ENCODE data around the gene MEF2B. TPM values are rescaled to one million over a fixed set of nuclear protein-coding genes. Genes with fewer than 3 reads are reported as not detected.

MEF2B gene
- total and polyA plus RNA-seq, 2 donors (not counting 1 experiment from before 2014, with no cell fraction given), result 0.33 to 0.35 TPM

- Histone ChIP-seq H3K27me3 (ENCODE audit: control insufficient read depth, insufficient read depth, low read length) (no peaks in the 10 kb centered on the region), H2AFZ (ENCODE audit: low read length) (no peak overlapping the region), H3K4me1 (ENCODE audit: control insufficient read depth, extremely low read depth, insufficient read depth, low read length) (no peaks in the 10 kb centered on the region), H3K79me2 (ENCODE audit: control insufficient read depth, insufficient read depth, low read length) (no peaks in the 10 kb centered on the region), H3K4me3 (replicated peaks in 1 of 4; ENCODE audit: control extremely low read depth in 1 of 4, insufficient read depth in 1 of 4, low read depth in 3 of 4, low read length in 4 of 4) (no peak overlapping the region), H3K4me2 (ENCODE audit: extremely low read depth, insufficient read depth, low read length) (no peak overlapping the region), H3K9ac (ENCODE audit: insufficient read depth, low read length) (no peak overlapping the region), H3K9me3 (ENCODE audit: control insufficient read depth, insufficient read depth, low read depth, low read length) (no peaks in the 10 kb centered on the region), H4K20me1 (ENCODE audit: control insufficient read depth, extremely low read depth, insufficient read depth, low read length) (no peaks in the 10 kb centered on the region), H3K27ac (ENCODE audit: insufficient read depth, low read length) (no peak overlapping the region), H3K36me3 (ENCODE audit: control insufficient read depth, insufficient read depth, low read length) (no peaks in the 10 kb centered on the region)
- DNase-seq (ENCODE audit: low read depth in 2 of 2), result no peak
- no peak for TF ChIP-seq CTCF (conservative IDR thresholded peaks at IDR 0.05 in 1 of 2, IDR thresholded peaks at IDR 0.05 in 1 of 2; ENCODE audit: low read depth in 1 of 2, low read length in 2 of 2)
- TF ChIP-seq EZH2 (IDR thresholded peaks at IDR 0.05; ENCODE audit: low read length, missing control alignments), result no peak
Observed at GRCh38 chr19:19131989-19132388, 38.1 kb downstream of the MEF2B start.

- H4K20me1 ChIP-seq (ENCODE audit: control insufficient read depth, extremely low read depth, insufficient read depth, low read length), result no peaks in the 10 kb centered on the region
- no peak for DNase-seq (ENCODE audit: low read depth in 2 of 2)
- H3K27me3 ChIP-seq (ENCODE audit: control insufficient read depth, insufficient read depth, low read length), result no peaks in the 10 kb centered on the region
- no peaks in the 10 kb centered on the region for H3K9me3 ChIP-seq (ENCODE audit: control insufficient read depth, insufficient read depth, low read depth, low read length)
- no peak overlapping the region for H3K4me3 ChIP-seq (replicated peaks in 1 of 4; ENCODE audit: control extremely low read depth in 1 of 4, insufficient read depth in 1 of 4, low read depth in 3 of 4, low read length in 4 of 4)
- H3K79me2 ChIP-seq (ENCODE audit: control insufficient read depth, insufficient read depth, low read length), result no peaks in the 10 kb centered on the region
- no peak overlapping the region for H3K4me2 ChIP-seq (ENCODE audit: extremely low read depth, insufficient read depth, low read length)
- no peak overlapping the region for H3K27ac ChIP-seq (ENCODE audit: insufficient read depth, low read length)
- no peaks in the 10 kb centered on the region for H3K36me3 ChIP-seq (ENCODE audit: control insufficient read depth, insufficient read depth, low read length)
- H2AFZ ChIP-seq (ENCODE audit: low read length), result no peak overlapping the region
- no peak overlapping the region for H3K9ac ChIP-seq (ENCODE audit: insufficient read depth, low read length)
- TF ChIP-seq CTCF (conservative IDR thresholded peaks at IDR 0.05 in 1 of 2, IDR thresholded peaks at IDR 0.05 in 1 of 2; ENCODE audit: low read depth in 1 of 2, low read length in 2 of 2) (no peak), EZH2 (IDR thresholded peaks at IDR 0.05; ENCODE audit: low read length, missing control alignments) (no peak)
- H3K4me1 ChIP-seq (ENCODE audit: control insufficient read depth, extremely low read depth, insufficient read depth, low read length), result no peaks in the 10 kb centered on the region
Observed at GRCh38 chr19:19126102-19126501, 44.0 kb downstream of the MEF2B start.

GRCh38 chr19:19123386-19123785 lies 46.7 kb downstream of the MEF2B start:
- Histone ChIP-seq H3K27me3 (ENCODE audit: control insufficient read depth, insufficient read depth, low read length) (no peaks in the 10 kb centered on the region), H4K20me1 (ENCODE audit: control insufficient read depth, extremely low read depth, insufficient read depth, low read length) (no peaks in the 10 kb centered on the region), H3K79me2 (ENCODE audit: control insufficient read depth, insufficient read depth, low read length) (no peaks in the 10 kb centered on the region), H3K36me3 (ENCODE audit: control insufficient read depth, insufficient read depth, low read length) (peaks cover 3% of the 10 kb centered on the region), H3K9me3 (ENCODE audit: control insufficient read depth, insufficient read depth, low read depth, low read length) (no peaks in the 10 kb centered on the region), H3K27ac (ENCODE audit: insufficient read depth, low read length) (no peak overlapping the region), H2AFZ (ENCODE audit: low read length) (no peak overlapping the region), H3K4me3 (replicated peaks in 1 of 4; ENCODE audit: control extremely low read depth in 1 of 4, insufficient read depth in 1 of 4, low read depth in 3 of 4, low read length in 4 of 4) (no peak overlapping the region), H3K9ac (ENCODE audit: insufficient read depth, low read length) (no peak overlapping the region), H3K4me2 (ENCODE audit: extremely low read depth, insufficient read depth, low read length) (no peak overlapping the region), H3K4me1 (ENCODE audit: control insufficient read depth, extremely low read depth, insufficient read depth, low read length) (no peaks in the 10 kb centered on the region)
- TF ChIP-seq CTCF (conservative IDR thresholded peaks at IDR 0.05 in 1 of 2, IDR thresholded peaks at IDR 0.05 in 1 of 2; ENCODE audit: low read depth in 1 of 2, low read length in 2 of 2) (no peak), EZH2 (IDR thresholded peaks at IDR 0.05; ENCODE audit: low read length, missing control alignments) (no peak)
- DNase-seq (ENCODE audit: low read depth in 2 of 2), result no peak
